ENCODE data around the gene AEBP1.

The AEBP1 gene

GRCh38 chr7:44106311-44107065 lies 2.3 kb downstream of the AEBP1 start:
- no peak for DNase-seq

- no peak for DNase-seq
Measured at GRCh38 chr7:44107116-44107960, 3.2 kb downstream of the AEBP1 start.

- no peak for DNase-seq
Measured at GRCh38 chr7:44107961-44108767, 4.0 kb downstream of the AEBP1 start.

- no peak for DNase-seq
Measured at GRCh38 chr7:44108768-44109750, 4.9 kb downstream of the AEBP1 start.

- DNase-seq, result no peak
Measured at GRCh38 chr7:44109991-44110390, 5.8 kb downstream of the AEBP1 start.

GRCh38 chr7:44110719-44111635 lies 6.8 kb downstream of the AEBP1 start:
- DNase-seq, result no peak

- DNase-seq, result no peak
Measured at GRCh38 chr7:44111761-44112160, 7.6 kb downstream of the AEBP1 start.

GRCh38 chr7:44112231-44112996 lies 8.3 kb downstream of the AEBP1 start:
- DNase-seq, result no peak

GRCh38 chr7:44112997-44113763 lies 9.0 kb downstream of the AEBP1 start:
- no peak for DNase-seq

- DNase-seq, result no peak
Measured at GRCh38 chr7:44113764-44114354, 9.7 kb downstream of the AEBP1 start.

GRCh38 chr7:44114586-44115310 lies 10.6 kb downstream of the AEBP1 start:
- DNase-seq, result no peak

GRCh38 chr7:44116087-44116788 lies 12.1 kb downstream of the AEBP1 start:
- DNase-seq, result no peak

- no peak for DNase-seq
Measured at GRCh38 chr7:44116789-44117666, 12.9 kb downstream of the AEBP1 start.

GRCh38 chr7:44117801-44118429 lies 13.8 kb downstream of the AEBP1 start:
- DNase-seq, result no peak

- no peak for DNase-seq
Measured at GRCh38 chr7:44119829-44120380, 15.8 kb downstream of the AEBP1 start.
